Esophagus squamous epithelium (tissue), 5 donors: Measurements from ENCODE around the gene MAD2L1BP. TPM values are rescaled to one million over a fixed set of nuclear protein-coding genes. Genes with fewer than 3 reads are reported as not detected.

ENCODE experiments used
- DNase-seq: peaks from one replicate; lab custom pipeline; 2025; lab: John Stamatoyannopoulos, UW
- H3K27ac ChIP-seq, 4 donors: fragments of 200-600 bp; sonication (generic); one replicate each; pipeline ENCODE4 v1.5.1; 2016 to 2019; ENCODE audit warnings: mild to moderate bottlenecking in 1 of 4
- H3K27me3 ChIP-seq, 4 donors: fragments of 200-600 bp; sonication (generic); 1 replicate in 3 of 4; 2 replicates in 1 of 4; pipeline versions ENCODE4 v1.5.1 to v1.6.0; 2017 to 2021; ENCODE audit warnings: antibody characterized with exemption in 1 of 4
- H3K36me3 ChIP-seq, 3 donors: fragments of 200-600 bp; sonication (generic); one replicate each; pipeline ENCODE4 v1.5.1; 2016 to 2019
- H3K4me1 ChIP-seq, 3 donors: fragments of 200-600 bp; sonication (generic); one replicate each; pipeline ENCODE4 v1.5.1; 2017 to 2019
- H3K4me3 ChIP-seq, 4 donors: fragments of 200-600 bp; sonication (generic); 1 replicate in 3 of 4; 2 replicates in 1 of 4; pipeline ENCODE4 v1.5.1; 2016 to 2019; ENCODE audit warnings: mild to moderate bottlenecking in 2 of 4, moderate library complexity in 1 of 4
- H3K9me3 ChIP-seq, 3 donors: fragments of 200-600 bp; sonication (generic); one replicate each; pipeline ENCODE4 v1.5.1; 2016 to 2019
- CTCF ChIP-seq, 6 experiments: fragments of 450-650 bp in 4 of 6; fragments of 200-600 bp in 2 of 6; sonication (generic) in 2 of 6; IDR thresholded peaks; one replicate each; pipeline ENCODE4 v1.5.1; 2016 to 2019; ENCODE audit warnings: antibody characterized with exemption in 6 of 6, mild to moderate bottlenecking in 4 of 6, moderate library complexity in 4 of 6
- POLR2A ChIP-seq, 4 donors: fragments of 450-650 bp; IDR thresholded peaks; one replicate each; pipeline ENCODE4 v1.6.1; 2017; ENCODE audit warnings: antibody characterized with exemption in 4 of 4, mild to moderate bottlenecking in 4 of 4, moderate library complexity in 3 of 4
- WGBS, 2 donors: methylation state at CpG; one replicate each; pipeline ENCODE4 v1.1.5; 2018; 5-methylcytosine and 5-hydroxymethylcytosine counted together
- intact Hi-C: fragments of 100-400 bp; cut with DNase I; formaldehyde crosslinking; loops from one replicate; pipeline ENCODE4 v1.15.0; 2022
- total RNA-seq, 4 donors: library from RNA; depleted of rRNA; stranded (reverse); fragments of >200 nt; gene quantifications; one replicate each; pipeline ENCODE4 v1.1.0, GENCODE V29; 2016
- donor health status: DM: yes; HTN: yes; CAD: no.

MAD2L1BP gene
- total RNA-seq, 4 donors from 2014 or later: 14.4 to 31.9 (median 22.7) TPM

GRCh38 chr6:43636308-43636659 is 644 bp downstream of the MAD2L1BP start:
- DNase-seq: no peak
- 0 to 18% methylated on average over 1 to 5 of the region's 7 CpGs for WGBS, 2 donors

DNA sequence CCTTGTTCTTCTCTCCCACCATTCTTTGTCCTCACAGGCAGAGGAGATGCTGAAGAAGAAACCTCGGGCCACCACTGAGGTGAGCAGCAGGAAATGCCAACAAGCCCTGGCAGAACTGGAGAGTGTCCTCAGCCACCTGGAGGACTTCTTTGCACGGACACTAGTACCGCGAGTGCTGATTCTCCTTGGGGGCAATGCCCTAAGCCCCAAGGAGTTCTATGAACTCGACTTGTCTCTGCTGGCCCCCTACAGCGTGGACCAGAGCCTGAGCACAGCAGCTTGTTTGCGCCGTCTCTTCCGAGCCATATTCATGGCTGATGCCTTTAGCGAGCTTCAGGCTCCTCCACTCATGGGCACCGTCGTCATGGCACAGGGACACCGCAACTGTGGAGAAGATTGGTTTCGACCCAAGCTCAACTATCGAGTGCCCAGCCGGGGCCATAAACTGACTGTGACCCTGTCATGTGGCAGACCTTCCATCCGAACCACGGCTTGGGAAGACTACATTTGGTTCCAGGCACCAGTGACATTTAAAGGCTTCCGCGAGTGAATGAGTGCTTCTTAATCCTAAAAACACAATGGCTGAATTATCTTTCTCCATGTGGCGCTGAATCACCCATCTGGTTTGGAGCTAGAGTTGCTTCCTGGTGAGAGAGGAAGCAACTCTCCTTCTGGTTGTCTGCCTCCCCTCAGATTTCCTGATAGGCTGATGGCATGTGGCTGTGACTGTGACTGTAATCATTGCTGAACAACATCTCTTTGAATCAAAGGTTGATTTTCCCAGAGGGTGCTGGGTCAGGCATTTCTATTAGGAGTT is 4.6 kb downstream of the MAD2L1BP start:
- H3K4me1 ChIP-seq: peaks cover 19 to 53% (median 22%) of the 10 kb centered on the region in 3 donors
- TF ChIP-seq POLR2A (IDR thresholded peaks at IDR 0.05): no peak
- no peak for TF ChIP-seq CTCF (IDR thresholded peaks at IDR 0.05)
- H3K9me3 ChIP-seq: no peaks in the 10 kb centered on the region
- H3K27ac ChIP-seq: no peak overlapping the region
- 83 to 87% methylated on average over 14 to 20 of the region's 21 CpGs for WGBS, 2 donors
- no peak overlapping the region for H3K4me3 ChIP-seq
- H3K36me3 ChIP-seq: peaks cover 0 to 61% (median 8%) of the 10 kb centered on the region in 3 donors
- intact Hi-C loops: no loop called here
- H3K27me3 ChIP-seq: no peaks in the 10 kb centered on the region
- no peak for DNase-seq

More at GRCh38 chr6:43636308-43636659, 644 bp downstream of the MAD2L1BP start:
- Histone ChIP-seq H3K9me3 (no peaks in the 10 kb centered on the region), H3K4me1 (peaks cover 19 to 51% (median 24%) of the 10 kb centered on the region in 3 donors), H3K27ac (peak overlapping the region; percentile 83 to 92 (median 87)), H3K36me3 (peaks cover 0 to 46% (median 8%) of the 10 kb centered on the region in 3 donors), H3K4me3 (peak overlapping the region; percentile 51 to 79 (median 76)), H3K27me3 (no peaks in the 10 kb centered on the region)
- TF ChIP-seq POLR2A (IDR thresholded peaks at IDR 0.05) (no peak), CTCF (IDR thresholded peaks at IDR 0.05) (no peak)
- intact Hi-C loops: no loop called here

DNA sequence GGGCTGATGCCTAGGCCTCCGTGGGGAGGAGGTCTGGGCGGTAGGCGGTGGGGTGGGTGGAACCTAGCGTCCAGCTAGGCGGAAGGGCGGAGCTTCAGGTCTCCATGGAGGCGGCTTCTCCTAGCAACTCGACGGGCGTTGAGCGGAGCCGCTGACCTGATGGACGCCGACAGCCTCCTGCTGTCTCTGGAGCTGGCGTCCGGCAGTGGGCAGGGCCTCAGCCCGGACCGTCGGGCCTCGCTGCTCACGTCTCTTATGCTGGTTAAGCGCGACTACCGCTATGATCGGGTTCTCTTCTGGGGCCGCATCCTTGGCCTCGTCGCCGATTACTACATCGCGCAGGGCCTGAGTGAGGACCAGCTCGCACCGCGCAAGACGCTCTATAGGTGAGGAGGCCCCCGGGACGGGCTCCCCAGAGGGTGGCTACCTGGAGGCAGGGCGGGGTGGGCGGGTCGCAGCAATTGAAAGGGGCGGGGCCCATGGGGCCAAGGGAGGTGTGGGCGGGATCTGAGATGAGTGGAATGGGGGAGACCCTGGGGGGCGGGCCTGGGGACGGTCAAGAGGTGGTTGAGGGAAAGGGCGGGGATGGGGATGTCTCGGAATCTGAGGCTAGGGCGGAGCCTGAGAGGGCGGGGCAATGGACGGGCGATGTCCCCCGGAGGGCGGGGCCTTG is 9.4 kb downstream of the MAD2L1BP start, which contains the start of gene RSPH9:
TSS of gene RSPH9 (plus strand) at position 97 of the 673 bp plus-strand sequence. CDS start at position 160, 63 bp downstream.
- Histone ChIP-seq H3K27ac (peak within 1 kb of the TSS; percentile 10 to 78 (median 46)), H3K4me3 (peak within 1 kb of the TSS; percentile 20 to 63 (median 48)), H3K4me1 (peaks cover 0 to 19% (median 5%) of the 10 kb centered on the region in 3 donors), H3K9me3 (no peaks in the 10 kb centered on the region), H3K27me3 (no peaks in the 10 kb centered on the region), H3K36me3 (peaks cover 0 to 26% (median 7%) of the 10 kb centered on the region in 3 donors)
- no peak for DNase-seq
- TF ChIP-seq CTCF (IDR thresholded peaks at IDR 0.05): no peak
- TF ChIP-seq POLR2A (IDR thresholded peaks at IDR 0.05): no peak
- WGBS, 2 donors: 2 to 29% methylated on average over 11 to 26 of the region's 52 CpGs
- intact Hi-C loops: no loop called here

DNA sequence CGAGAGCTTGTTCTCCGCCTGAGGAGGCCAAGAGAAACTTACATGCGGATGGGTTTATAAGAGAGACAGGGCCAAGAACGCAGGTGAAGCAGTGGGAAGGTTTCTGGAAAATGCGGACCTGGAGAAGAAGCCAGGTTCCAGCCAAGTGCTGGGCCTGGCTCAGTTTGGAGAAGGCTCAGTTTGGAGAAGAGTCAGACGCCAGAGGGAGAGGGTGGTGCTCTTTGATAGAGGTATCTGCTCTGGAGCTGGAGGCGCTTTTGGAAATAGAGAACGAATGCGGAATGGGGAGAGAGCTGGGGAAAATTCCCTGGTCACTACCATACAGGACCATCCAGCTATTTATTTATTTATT is 9.9 kb downstream of the MAD2L1BP start:
- H3K4me1 ChIP-seq: peaks cover 0 to 17% (median 5%) of the 10 kb centered on the region in 3 donors
- H3K36me3 ChIP-seq: peaks cover 0 to 21% (median 2%) of the 10 kb centered on the region in 3 donors
- no peaks in the 10 kb centered on the region for H3K9me3 ChIP-seq
- peak overlapping the region; percentile 20 to 63 (median 48) for H3K4me3 ChIP-seq
- intact Hi-C loops: no loop called here
- DNase-seq: no peak
- no peaks in the 10 kb centered on the region for H3K27me3 ChIP-seq
- WGBS, 2 donors: 10 to 11% methylated on average over 9 of the region's 9 CpGs
- peak overlapping the region in 3 of 4 donors; percentile 30 to 78 (median 61) for H3K27ac ChIP-seq
- no peak for TF ChIP-seq CTCF (IDR thresholded peaks at IDR 0.05)
- no peak for TF ChIP-seq POLR2A (IDR thresholded peaks at IDR 0.05)

DNA sequence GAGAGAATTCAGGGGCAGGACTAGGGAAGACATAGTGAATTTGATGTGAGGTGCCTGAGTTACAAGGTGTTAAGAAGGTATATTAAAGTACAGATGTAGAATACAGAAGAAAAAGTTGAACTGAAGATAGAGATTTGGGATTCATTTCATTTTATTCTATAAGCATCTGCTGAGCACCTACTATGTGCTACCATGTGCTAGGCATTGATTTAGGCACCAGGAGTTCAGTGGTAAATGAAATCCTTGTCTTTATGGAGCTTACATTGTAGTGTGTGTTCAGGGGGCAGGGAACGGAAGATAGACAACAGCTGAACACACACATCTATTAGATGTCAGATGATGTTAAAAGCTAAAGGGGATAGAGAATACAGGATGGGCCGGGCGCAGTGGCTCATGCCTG is 12.0 kb downstream of the MAD2L1BP start:
- no peak overlapping the region for H3K4me3 ChIP-seq
- intact Hi-C loops: no loop called here
- H3K27ac ChIP-seq: no peak overlapping the region
- 94 to 100% methylated on average over 3 of the region's 3 CpGs for WGBS, 2 donors
- H3K27me3 ChIP-seq: no peaks in the 10 kb centered on the region
- H3K9me3 ChIP-seq: no peaks in the 10 kb centered on the region
- DNase-seq: no peak
- H3K36me3 ChIP-seq: peaks cover 0 to 1% (median 0%) of the 10 kb centered on the region in 3 donors
- TF ChIP-seq POLR2A (IDR thresholded peaks at IDR 0.05) (no peak), CTCF (IDR thresholded peaks at IDR 0.05) (no peak)
- peaks cover 0 to 17% (median 5%) of the 10 kb centered on the region in 3 donors for H3K4me1 ChIP-seq
